HG03432 (cell line): ENCODE results near the gene RASD2.
"Not testable (repeated sequence)": the region's sequence is repeated elsewhere in the genome, so short reads cannot be mapped to it uniquely, and the experiment has no call there.

ENCODE experiments used
- ATAC-seq: cut with Tn5 transposase; IDR thresholded peaks from one replicate; pipeline ENCODE4 v1.9.1; 2021; ENCODE audit warnings: mild to moderate bottlenecking, moderate library complexity; ENCODE audit not compliant: unreplicated experiment

Gene RASD2

GRCh38 chr22:35540595-35541253 is at the start of gene RASD2:
RASD2 (plus strand) TSS chr22:35540831; CDS start chr22:35546810, 5,979 bp downstream.
- ATAC-seq, result peak; percentile 25

- not testable (repeated sequence) for ATAC-seq
These were observed 49.3 kb upstream of the RASD2 start for GRCh38 chr22:35491061-35491907.

DNA sequence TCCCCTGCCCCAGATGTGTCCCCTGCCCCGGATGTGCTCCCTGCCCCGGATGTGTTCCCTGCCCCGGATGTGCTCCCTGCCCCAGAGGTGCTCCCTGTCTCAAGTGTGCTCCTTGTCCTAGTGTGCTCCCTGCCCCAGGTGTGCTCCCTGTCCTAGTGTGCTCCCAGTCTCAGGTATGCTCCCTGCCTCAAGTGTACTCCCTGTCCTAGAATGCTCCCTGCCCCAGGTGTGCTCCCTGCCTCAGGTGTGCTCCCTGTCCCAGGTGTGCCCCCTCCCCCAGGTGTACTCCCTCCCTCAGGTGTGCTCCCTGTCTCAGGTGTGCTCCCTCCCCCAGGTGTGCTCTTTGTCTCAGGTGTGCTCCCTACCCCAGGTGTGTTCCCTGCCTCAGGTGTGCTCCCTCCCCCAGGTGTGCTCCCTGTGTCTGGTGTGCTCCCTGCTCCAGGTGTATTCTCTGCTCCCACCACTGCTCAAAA is 48.7 kb upstream of the RASD2 start:
- ATAC-seq, result no peak

DNA sequence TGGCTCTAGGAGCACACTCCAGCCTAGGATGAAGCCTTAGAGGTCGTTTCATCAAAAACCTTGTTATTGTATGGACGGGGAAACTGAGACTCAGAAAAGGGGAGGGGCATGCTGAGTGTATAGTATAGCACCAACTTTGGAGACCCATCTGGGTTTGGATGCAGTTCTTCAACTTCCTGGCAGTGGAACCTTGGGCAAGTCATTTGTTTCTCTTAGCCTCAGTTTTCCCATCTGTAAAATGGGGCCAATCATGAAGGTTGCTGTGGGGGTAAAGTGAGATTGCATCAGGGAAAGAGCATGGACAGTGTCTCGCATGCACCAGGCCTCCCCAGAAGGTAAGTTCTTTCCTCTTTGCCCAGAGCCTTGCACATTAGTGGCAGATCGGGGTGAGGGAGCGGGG is 47.6 kb upstream of the RASD2 start:
- ATAC-seq, result no peak

GRCh38 chr22:35495711-35496110 is 44.9 kb upstream of the RASD2 start:
- ATAC-seq, result not testable (repeated sequence)

DNA sequence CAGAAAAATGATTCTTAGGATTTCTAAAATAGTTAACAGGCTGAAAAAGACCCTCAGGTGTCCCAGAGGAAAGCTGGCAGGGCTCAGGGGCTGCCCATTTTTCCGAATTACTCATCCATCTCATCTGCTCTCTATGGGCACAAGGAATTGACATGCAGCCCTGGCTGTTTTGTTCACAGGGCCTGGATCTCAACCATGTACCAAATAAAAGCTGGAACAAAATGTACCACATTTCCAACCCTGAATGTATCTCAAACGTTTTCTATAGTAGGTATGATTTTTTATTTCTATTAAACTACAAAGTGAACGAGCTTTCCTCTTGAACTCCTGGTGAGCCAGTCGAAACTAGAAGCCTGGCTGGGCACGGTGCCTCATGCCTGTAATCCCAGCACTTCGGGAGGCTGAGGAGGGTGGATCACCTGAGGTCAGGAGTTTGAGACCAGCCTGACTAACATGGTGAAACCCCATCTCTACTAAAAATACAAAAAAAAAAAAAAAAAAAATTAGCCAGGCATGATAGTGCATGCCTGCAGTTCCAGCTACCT is 43.8 kb upstream of the RASD2 start:
- ATAC-seq, result no peak

DNA sequence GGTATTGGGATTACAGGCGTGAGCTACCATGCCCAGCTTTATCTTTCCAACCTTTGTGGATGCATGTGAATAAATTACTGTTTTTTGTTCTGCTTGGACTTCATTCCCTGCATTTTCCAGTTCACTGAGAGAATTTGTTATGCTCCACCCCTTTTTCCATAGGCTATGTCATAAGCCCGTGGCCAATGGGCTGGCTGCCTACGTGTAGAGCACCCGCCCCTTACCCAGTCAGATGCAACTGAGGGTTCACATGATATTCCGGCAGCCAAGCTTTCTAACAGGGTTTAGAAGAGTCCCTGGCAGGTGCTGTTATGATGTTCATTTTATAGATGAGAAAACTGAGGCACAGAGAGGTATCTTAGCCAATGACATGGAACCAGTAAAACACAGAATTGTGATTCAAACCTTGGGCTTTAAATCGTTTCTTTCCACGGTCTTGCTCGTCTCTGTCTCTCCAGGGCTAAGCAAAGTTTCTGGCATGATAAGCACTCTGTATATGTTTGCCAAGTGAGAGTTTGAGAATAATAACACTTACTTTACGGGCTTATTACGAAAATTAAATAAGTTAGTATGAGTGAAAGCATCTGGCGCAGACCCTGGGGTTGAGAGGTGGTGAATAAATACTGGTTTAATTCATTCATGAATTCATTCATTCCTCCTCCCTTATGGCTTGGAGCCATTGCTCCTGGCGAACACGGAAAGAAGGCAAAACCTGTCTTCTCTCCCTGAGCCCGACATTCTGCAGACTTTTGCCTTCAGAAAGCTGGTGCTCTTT is 42.4 kb upstream of the RASD2 start:
- no peak for ATAC-seq

DNA sequence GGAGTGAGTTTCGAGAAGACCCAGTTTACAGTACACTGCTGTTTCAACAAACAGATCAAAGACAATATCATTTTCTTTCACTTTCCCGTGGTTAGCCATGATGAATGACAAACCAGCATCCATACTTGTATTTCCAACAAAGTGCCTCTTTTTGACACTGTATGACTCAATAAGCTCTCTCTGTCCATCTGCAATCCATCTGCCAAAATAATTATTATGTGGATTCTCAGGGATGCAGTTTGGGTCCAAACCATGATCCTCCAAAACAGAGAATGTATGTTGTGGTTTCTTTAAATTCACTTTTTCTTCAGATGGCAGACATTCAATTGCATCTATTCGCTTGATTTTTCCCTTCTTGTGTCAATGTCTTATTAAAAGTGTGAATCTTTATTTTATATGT is 37.8 kb upstream of the RASD2 start:
- no peak for ATAC-seq

DNA sequence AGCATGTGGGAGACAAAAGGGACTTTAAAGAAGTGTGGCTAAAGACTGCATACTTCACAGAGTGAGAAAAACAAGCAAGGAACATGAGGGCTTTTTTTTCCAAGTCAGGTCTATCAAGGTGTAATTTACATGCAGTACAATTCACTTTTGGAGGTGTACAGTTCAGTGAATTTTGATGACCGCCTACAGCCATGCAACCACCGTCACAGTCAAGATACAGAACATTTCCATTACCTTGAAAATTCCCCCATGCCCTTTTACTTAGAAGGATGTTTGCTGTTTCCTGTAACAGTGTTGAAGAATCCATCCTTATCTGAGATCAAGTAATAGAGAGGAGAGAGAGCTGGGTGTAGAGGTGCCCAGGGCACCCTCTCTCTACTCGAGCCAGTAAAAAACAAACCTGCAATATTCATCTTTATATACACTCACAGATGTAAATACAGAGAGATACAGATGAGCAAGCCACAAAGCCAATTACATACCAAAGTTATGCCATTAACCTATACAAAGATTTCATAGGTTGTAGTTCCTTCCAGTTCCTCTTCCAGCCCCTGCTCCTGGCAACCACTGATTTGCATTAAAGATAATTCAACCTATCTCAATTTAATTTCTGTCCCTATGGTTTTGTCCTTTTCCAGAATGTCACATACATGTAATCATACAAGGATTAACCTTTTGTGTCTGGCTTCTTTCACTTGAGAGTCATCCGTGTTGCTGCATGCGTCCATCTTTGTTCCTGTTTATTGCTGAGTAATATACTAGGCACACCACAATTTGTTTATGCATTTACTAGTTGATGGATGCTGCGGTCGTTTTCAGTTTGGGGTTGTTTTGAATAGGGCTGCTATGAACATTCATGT is 35.0 kb upstream of the RASD2 start:
- no peak for ATAC-seq

GRCh38 chr22:35506259-35506570 is 34.4 kb upstream of the RASD2 start:
- ATAC-seq, result no peak

GRCh38 chr22:35507851-35508250 is 32.8 kb upstream of the RASD2 start:
- not testable (repeated sequence) for ATAC-seq

- ATAC-seq, result no peak
These were observed 31.2 kb upstream of the RASD2 start for GRCh38 chr22:35509451-35509850.

- ATAC-seq, result no peak
These were observed 30.7 kb upstream of the RASD2 start for GRCh38 chr22:35509960-35510359.

DNA sequence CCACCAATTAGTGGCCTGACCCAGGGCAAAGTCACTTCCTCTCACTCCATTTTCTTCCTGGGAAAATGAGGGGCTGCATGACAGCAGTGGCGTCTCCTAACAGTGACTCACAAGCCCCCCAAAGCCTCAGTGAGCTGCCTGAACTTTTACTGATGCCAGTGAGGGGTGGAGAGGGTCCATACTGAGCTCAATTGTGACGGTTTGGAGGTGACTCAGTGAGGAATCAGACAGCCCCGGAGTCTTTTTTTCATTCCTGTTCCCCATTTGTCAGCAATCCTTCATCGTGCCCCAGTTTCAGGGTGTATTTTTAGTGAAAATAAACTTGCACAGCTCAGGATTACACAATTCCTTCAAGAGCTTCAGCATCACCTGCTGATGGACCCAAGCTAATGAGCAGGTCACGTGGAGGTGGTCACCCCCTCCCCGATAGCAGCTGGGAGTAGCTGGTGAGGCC is 30.1 kb upstream of the RASD2 start:
- ATAC-seq, result no peak

DNA sequence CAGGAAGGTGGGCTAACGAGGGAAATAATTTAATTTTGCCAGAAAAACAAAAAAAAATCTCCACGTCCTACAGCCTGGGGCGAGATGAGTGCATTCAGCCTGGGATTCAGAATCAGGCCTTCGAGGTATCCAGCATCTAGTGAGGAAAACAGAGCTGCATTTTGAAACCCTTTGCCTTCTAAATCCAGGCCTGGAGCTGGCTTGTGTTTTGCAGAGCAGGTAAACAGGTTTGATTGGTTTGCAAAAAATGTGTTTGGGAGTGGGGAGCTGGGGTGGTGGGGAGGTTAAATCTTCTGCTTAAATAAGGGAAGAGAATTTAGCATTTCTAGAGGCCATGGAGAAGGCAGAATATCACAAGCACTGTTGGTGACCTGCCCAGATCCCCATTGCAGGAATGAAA is 29.7 kb upstream of the RASD2 start:
- no peak for ATAC-seq

- no peak for ATAC-seq
These were observed 26.3 kb upstream of the RASD2 start for GRCh38 chr22:35514366-35514765.

GRCh38 chr22:35515952-35516351 is 24.7 kb upstream of the RASD2 start:
- ATAC-seq, result not testable (repeated sequence)

- no peak for ATAC-seq
These were observed 23.9 kb upstream of the RASD2 start for GRCh38 chr22:35516723-35517122.

GRCh38 chr22:35517207-35517606 is 23.4 kb upstream of the RASD2 start:
- no peak for ATAC-seq
